NCI-H2081 (cell line): ENCODE measurements around the gene MSLN.
A peak's percentile ranks its signal among the peaks of the same experiment; 100 is the strongest.

Experiments used
- DNase-seq, 2 experiments: peaks; one replicate each; lab custom pipeline; 2025; lab: John Stamatoyannopoulos, UW

MSLN gene

DNA sequence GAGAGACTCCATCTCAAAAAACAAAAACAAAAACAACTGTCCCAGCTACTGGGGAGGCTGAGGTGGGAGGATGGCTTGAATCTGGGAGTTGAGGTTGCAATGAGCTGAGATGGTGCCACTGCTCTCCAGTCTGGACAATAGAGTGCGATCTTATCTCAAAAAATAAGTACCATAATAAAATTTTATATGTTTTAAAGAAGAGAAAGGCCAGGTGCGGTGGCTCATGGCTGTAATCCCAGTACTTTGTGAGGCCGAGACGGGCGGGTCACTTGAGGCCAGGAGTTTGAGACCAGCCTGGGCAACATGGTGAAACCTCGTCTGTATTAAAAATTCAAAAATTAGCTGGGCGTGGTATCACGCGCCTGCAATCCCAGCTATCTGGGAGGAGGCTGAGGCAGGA, 16.3 kb downstream of the MSLN start:
- no peak for DNase-seq

DNA sequence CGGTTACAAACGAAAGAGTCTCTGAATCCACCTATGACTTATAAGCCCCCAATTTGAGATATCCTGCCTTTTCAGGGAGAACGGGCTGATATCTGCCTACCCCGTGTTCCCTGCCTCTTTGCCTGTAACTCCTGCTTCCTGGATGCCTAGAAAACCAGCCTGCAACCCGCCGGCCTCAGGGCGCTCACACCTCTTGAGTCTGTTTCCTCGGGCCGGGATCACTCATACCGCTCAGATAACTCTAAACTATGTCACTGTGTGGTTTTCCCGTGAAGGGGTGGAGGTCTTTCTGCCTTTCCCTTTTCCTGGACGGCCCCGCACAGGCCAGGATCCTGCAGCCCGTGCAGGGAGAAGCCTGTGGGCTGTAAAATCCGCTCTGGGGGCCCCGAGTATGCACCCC, 17.3 kb downstream of the MSLN start:
- DNase-seq: no peak

DNA sequence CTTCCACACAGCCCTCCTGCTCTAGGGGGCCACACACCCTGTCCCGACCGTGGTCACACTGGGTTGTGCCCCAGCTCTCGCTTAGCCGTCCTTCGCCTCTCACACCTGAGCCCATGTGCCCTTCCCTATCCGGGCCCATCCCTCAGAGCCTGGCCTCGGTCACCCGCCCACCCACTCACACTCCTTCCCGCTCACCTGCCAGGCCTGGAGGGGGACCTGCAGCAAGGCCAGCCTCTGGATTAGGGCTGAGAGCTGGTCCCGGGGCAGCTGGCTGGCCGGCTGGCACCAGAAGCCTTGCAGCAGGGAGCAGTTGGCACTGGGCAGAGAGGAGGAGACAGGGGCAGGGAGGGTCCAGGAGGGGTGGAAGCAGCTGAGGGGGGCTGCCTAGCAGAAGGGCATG, 17.9 kb downstream of the MSLN start:
- DNase-seq: no peak

DNA sequence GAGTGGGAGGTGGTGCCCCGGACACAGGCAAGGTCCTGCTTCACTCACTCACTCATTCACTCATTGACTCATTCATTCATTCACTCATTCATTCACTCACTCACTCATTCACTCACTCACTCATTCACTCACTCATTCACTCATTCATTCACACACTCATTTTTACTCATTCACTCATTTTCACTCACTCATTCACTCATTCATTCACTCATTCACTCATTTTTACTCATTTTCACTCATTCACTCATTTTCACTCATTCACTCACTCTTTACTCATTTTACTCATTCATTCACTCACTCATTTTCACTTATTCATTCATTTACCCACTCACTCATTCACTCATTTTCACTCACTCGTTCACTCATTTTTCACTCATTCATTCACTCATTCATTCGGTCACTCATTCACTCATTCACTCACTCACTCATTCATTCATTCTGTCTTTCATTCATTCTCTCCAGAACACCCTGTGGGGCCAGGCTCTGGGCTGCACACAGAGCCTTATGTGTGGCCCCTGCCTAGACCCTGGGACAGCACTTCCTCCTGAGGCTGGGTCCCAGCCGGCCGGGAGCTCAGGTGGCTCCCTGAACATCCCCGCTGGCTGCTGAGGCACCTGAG, 18.5 kb downstream of the MSLN start:
- no peak for DNase-seq

DNA sequence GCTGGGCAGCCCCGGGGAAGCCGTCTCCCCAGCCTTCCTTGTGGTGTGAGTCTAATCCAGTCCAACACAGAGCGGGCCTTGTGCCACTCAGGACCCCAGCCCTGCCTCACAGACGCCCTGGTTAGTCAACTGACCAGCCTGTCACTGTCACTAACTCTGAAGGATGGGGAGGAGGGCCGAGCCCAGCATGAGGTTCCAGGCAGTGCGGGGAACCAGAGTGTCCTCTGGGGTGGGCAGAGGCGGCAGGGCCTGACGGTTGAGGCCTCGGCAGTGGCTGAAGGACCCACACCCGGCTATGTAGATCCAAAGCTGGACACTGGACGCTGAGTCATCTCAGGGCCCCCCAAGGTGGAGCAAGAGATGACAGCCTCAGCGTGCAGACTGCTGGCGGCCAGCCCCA, 19.0 kb downstream of the MSLN start:
- DNase-seq: no peak

DNA sequence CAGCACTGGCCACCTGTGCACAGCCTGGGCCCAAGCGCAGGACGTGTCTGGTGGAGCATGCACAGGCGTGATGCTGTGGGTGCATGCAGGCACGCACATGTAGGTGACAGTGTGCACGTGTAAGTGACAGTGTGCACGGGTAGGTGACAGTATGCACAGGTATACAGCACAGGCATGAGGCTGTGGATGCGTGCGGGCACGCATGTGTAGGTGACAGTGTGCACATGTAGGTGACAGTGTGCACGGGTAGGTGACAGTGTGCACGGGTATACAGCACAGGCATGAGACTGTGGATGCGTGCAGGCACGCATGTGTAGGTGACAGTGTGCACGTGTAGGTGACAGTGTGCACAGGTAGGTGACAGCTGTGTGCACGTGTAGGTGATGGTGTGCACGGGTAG, 19.8 kb downstream of the MSLN start:
- DNase-seq: no peak

DNA sequence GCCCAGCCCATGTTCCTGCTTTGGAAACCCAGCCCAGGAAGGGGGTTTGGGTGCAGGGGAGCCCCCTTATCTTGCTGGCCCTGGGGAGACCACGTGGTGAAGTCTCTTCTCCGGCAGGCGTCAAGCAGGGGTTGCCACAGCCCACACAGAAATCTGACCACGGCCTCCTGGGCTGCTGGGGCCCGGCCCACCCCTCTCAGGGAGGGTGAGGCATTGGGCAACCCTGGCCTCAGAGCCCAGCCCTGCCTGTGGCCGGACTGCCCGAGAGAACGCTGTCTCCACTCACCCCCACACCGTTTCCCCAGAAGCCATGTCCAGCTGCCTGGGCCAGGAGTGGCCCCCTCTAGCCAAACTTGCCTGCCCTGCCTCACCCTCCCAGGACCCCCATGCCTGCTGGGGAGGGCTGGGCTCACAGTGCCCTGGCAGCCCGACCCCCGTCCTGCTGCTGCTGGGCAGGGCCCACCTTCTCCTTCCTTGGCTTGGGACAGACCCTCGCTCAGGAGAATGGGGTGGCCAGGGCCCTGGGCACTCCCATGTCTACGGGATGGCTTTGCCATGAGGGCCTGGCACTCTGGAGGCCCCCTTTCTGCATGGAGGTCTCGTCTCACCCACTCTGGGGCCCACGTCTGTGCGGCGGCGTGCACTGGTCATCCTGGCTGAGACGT, 20.9 kb downstream of the MSLN start:
- no peak for DNase-seq

DNA sequence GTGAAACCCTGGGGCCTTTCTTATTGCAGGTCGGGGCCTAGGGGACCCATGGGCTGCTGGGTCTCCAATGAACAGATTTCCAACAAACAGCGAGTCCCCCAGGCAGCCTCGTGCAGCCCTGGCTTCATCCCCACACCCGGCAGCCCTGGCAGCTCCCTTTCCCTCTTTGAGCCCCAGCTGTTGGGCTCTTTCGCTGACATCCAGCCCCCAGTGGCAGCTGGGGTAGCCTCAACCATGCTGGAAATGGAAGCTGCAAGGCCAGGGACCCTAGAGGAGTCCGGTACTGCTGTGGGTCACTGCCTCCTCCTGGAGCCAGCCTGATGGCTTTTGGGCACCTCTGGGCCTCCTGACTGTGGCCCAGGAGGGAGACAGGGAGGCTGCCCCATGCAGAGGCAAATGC, 21.7 kb downstream of the MSLN start:
- no peak for DNase-seq

DNA sequence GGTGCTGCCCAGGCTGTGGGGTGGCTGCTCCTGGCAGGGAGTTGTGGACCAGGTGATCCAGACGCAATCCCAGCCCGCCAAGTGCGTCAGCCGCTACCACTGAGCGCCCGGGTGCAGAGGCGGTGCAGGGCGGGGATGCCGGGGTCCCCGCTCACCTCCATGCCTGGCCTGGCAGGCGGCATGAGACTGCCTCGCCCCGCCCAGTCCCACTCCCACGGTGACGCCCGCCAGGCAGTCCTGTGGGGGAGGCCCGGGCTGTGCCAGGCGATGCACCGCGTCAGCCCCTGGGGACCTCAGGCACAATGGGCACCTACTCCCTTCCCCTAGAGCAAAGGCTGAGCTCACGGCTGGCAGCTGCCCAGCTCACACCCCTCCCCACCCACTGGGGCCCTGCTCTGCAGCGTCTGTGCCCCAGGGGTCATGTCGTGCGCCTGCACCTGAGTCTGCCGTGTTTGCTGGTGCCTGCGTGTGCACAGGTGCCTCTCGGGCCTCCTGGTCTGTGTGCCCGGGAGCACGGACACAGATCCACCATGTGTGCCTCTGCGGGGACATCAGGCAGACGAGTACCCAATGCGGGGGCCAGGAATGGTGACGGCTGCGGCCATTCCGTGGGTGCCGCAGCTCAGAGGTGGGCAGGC, 22.4 kb downstream of the MSLN start:
- DNase-seq: peak; percentile 60 to 75

DNA sequence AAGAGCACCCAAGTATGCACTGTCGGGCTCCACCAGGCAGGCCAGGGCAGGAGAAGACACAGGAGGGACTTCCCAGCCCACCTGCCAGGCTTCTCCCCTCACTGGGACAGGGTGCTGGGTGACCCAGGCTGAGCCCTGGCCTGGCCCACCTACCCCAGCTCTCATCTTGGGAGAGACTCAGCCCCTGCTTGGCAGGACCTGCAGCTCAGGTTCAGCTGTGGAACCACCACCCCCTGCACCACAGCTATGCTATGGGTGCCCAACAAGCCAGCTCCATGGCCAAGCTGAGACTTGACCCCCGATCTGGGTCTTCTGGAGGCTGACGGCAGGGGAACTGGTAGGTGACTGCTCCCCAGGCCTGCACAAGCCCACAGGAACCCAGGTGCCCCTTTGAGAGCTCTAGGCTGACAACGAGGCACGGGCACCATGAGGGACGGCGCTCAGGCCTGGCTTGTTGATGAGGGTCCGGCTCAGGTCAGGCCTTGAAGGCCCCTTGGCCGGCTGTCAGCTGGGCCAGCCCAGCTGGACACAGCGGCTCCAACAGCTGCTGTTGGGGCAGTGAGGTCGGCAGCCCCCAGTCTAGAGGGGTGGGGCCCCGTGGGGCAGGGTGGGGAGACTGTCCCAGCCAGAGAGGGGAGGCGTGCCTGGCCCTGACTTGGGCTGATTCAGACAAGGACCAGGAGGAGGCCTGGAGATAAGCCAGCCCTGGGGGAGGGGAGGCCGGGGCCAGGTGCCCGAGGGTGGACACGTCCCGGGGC, 23.0 kb downstream of the MSLN start:
- no peak for DNase-seq

DNA sequence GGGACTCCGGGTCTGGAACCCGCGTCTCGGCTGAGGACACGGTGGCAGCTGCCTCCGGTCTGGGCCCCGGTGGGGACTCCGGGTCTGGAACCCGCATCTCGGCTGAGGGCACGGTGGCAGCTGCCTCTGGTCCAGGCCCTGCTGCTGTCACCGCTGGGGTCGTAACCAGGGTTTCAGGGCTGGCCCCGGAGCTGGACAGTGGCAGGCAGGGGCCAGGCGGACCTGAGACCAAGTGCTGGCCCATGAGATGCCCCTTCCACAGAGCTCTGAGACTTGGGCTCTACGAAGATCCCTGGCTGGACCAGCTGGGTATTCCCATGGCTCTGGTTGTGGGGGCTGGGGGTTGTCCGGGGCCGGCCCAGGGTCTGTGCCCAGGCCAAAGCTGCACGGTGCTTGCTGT, 23.9 kb downstream of the MSLN start:
- no peak for DNase-seq

DNA sequence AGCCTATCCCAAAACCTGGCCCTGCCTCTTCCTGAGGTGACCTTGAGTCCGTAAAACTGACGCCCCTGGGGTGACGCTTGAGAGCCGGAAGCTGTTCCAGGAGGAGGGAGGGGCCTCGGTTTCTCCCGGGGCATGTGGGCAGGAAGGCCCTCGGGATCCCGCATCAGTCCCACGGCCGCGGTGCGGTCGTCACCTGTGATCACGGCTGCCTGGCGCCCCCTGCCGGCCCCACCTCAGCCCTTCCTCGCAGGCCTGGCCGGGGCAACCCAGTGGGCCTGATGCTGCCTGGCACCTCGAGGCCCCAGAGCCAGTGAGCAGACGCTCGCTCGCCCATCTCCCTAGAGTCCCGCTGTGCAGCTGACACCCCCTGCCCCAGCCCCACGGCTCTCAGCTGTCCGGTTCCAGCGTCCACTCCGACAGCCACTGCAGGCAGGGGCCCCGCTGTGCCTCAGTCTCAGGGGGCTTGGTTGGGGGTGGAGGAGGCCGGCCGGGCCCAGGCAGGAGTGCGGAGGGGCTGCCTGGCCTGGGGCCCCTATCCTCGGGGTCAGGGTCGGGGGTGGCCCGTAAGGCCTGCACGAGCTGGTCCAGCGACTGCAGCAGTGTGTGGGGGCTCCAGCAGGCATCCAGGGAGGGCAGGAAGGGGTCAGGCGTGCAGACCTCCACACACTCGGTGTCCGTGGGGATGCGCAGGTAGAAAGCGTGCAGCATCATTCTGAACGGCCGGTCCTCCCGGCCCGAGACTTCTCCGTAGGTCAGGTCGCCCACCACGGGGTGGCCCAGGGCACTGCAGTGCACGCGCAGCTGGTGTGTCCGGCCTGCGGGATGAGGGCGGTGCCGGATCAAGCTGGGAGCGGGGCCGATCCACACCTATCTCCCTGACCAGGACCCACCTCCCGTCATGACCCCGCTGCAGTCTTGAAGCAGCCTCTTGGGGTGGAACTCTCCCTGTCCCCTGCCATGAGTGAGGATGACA, 25.3 kb downstream of the MSLN start:
- DNase-seq: no peak

DNA sequence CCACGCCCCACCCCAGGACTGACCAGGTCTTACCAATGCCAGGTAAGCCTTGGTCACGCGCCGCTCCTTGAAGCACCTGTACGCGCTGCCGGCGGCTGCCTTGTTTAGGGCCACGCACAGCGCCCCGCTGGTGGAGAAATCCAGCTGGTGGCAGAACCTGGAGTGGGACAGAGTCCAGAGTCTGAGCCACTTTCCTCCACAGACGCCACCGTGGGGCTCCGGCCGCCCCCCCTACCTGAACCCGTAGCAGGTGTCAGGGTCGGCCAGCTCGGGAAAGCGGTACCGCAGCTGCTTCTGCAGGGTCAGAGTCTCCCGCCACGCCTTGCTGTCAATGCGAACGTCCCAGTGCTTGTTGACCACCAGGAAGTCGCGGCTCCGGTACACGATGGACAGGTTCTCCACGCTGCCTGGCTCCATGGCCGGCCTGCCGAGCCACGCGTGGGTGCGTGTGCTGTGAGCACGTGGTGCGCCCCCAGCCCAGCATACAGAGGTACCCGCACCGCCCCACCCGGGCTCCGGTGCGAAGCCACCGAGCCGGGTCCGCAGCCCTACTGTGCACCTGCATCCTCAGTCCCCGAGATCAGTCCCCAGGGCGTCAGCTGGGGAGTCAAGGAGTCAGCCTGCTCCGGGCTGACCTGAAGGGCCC, 26.9 kb downstream of the MSLN start:
- no peak for DNase-seq

DNA sequence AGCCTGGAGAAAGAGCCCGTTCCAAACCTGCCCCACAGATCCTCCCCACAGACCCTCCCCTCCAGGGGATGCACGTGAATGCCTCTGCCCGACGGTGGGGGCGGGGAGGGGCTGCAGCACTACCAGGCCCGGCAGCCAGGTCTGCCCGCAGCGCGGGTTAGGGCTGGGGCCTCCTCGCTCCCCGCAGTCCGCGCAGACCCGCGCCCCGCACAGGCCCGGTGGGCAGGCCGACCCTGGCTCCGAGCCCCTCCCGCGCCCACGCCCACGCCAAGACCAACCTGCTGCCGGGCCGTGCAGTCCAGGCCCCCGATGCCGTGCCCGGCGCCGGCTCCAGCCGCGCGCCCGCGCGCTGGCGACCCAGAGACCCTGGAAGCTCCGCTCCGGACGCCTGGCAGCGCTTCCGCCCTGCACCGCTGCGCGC, 27.5 kb downstream of the MSLN start, which contains the start of gene RPUSD1:
TSS of gene RPUSD1 (minus strand) at position 404 of the 421 bp plus-strand sequence. CDS start 644 bp downstream, outside the sequence.
- DNase-seq: no peak

DNA sequence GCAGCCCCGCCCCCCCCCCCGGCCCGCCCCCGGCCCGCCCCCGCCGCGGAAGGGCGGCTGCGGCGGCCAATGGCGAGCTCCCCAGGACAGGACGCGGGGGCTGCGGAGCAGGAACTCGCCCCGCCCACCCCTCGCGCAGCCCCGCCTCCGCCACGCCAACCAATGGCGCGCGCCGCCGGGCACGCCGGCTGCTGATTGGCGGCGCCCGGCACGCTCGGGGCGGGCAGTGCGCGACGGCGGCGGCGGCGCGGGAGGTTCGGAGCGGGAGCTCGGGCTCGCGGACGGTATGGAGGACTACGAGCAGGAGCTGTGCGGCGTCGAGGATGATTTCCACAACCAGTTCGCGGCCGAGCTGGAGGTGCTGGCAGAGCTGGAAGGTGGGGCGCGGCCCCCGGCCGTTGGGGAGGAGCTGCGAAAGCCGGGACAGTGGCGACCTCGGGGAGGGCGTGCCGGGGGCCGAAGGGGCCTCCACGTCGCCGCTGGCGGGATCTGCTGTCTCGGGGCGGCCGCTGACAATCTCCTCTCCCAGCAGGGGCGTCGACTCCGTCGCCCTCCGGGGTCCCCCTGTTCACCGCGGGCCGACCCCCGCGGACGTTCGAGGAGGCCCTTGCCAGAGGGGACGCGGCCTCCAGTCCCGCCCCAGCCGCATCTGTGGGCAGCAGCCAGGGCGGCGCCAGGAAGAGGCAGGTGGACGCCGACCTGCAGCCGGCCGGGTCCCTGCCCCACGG, 28.0 kb downstream of the MSLN start, which contains the start of gene CHTF18:
TSS of gene CHTF18 (plus strand) at position 222 of the 728 bp plus-strand sequence. CDS start at position 287, 65 bp downstream.
- DNase-seq: peak; percentile 88 to 91

DNA sequence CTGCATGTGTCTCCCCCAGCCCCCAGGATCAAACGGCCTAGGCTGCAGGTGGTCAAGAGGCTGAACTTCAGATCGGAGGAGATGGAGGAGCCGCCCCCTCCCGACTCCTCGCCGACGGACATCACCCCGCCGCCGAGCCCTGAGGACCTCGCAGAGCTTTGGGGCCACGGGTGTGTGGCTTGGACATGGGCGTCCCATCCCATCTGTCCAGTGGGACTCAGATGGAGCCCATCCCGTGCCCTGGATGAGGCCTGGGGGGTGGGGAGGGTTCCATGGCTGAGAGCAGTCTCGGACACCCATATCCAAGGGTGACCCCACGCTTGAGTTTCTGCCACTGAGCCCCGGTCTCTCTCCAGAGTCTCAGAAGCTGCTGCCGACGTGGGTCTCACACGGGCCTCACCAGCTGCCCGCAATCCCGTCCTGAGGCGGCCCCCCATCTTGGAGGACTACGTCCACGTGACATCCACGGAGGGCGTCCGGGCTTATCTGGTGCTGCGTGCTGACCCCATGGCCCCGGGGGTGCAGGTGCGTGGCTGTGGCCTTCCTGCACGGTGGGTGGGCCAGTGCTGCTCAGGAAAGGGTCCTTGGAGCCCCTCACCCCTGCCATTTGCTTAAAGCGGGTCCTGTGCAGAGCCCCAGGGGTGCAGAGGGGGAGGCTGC, 28.8 kb downstream of the MSLN start:
- DNase-seq: no peak

DNA sequence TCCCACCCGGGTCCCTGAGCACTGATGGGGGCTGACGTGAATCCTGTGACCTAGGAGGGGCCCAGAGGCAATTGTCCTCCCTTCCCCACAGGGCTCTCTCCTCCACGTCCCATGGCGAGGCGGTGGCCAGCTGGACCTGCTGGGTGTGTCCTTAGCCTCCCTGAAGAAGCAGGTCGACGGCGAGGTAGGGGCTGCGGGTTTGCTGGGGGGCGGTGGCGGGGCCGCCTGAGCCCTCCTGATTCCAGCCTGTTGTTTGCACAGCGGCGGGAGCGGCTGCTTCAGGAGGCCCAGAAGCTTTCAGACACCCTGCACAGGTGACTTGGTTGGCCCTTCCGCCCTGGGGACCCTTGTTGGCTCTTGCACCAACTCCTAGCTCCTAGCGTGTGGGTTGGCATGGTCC, 29.6 kb downstream of the MSLN start:
- DNase-seq: no peak

DNA sequence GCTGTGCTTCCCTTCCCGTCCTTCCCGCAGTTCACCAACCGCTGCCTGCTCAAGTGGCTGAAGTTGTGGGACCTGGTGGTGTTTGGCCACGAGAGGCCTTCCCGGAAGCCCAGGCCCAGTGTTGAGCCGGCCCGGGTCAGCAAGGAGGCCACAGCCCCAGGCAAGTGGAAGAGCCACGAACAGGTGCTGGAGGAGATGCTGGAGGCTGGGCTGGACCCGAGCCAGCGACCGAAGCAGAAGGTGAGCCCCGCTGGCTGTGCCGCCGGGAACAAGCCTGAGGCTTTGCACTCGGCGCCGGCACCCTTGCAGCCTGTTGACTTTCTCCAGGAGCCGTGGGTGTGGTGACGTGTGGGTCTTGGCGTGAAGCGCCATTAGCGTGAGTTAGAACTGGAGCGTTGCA, 30.6 kb downstream of the MSLN start:
- no peak for DNase-seq

DNA sequence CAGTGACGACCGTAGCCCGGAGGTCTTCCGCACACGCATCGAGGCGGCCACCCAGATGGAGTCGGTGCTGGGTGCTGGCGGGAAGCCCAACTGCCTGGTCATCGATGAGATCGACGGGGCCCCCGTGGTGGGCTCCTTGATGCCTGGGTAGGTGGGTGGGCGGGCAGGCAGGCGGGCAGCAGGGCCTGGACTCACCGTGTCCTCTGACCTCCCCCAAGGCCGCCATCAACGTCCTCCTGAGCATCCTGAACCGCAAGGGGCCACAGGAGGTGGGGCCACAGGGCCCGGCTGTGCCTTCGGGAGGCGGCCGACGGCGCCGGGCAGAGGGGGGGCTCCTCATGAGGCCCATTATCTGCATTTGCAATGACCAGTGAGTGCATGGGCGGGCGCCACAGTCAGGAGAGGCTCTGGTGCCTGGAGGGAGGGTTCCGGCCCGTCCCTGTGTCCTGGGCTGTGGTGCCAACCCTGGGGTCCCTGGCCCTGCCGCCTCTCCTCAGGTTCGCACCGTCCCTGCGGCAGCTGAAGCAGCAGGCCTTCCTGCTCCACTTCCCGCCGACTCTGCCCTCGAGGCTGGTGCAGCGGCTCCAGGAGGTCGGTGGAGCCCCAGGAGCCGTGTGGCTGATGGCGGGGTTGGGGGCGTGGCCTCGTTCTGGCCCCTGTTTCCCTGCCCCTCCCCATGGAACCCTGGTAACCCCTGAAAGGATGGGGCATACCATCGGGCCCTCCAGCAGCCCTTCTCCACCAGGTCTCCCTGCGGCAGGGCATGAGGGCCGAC, 31.9 kb downstream of the MSLN start:
- no peak for DNase-seq
